Thyroid gland (tissue), 4 donors: ENCODE data around the gene ARHGAP15. TPM values are rescaled to one million over a fixed set of nuclear protein-coding genes. Genes with fewer than 3 reads are reported as not detected.

Experiments
- DNase-seq, 2 donors: peaks; one replicate each; pipeline ENCODE4 v3.0.0-alpha.2; 2019
- H3K27ac ChIP-seq, 3 donors: fragments of 200-600 bp; sonication (generic); 1 replicate in 2 of 3; 2 replicates in 1 of 3; pipeline ENCODE4 v1.5.1; 2016 to 2019; ENCODE audit warnings: mild to moderate bottlenecking in 1 of 3, moderate library complexity in 1 of 3
- H3K27me3 ChIP-seq: fragments of 200-600 bp; sonication (generic); one replicate; pipeline ENCODE4 v1.5.1; 2019
- H3K36me3 ChIP-seq, 2 donors: fragments of 200-600 bp; sonication (generic); one replicate each; pipeline ENCODE4 v1.5.1; 2016 to 2019
- H3K4me1 ChIP-seq, 2 donors: fragments of 200-600 bp; sonication (generic); one replicate each; pipeline ENCODE4 v1.5.1; 2017 to 2019
- H3K4me3 ChIP-seq, 3 donors: fragments of 200-600 bp; sonication (generic); replicated peaks in 1 of 3; 1 replicate in 2 of 3; 2 replicates in 1 of 3; pipeline ENCODE4 v1.5.1; 2016; ENCODE audit warnings: mild to moderate bottlenecking in 1 of 3
- H3K9me3 ChIP-seq: fragments of 200-600 bp; sonication (generic); one replicate; pipeline ENCODE4 v1.5.1; 2017
- POLR2A ChIP-seq, 2 donors: fragments of 450-650 bp; IDR thresholded peaks; one replicate each; pipeline ENCODE4 v1.6.1; 2017; ENCODE audit warnings: antibody characterized with exemption in 2 of 2, mild to moderate bottlenecking in 2 of 2, moderate library complexity in 1 of 2
- WGBS, 2 donors: methylation state at CpG; one replicate each; pipeline ENCODE4 v1.1.5; 2017; 5-methylcytosine and 5-hydroxymethylcytosine counted together
- intact Hi-C: fragments of 100-400 bp; cut with DNase I; formaldehyde crosslinking; loops from one replicate; pipeline ENCODE4 v1.15.1; 2023
- total RNA-seq, 4 donors: library from RNA; depleted of rRNA; stranded (reverse); fragments of >200 nt; gene quantifications; one replicate each; pipeline ENCODE4 v1.2.3, GENCODE V29; 2016
- TF ChIP-seq, protein P1 (sequence below), 6 experiments: fragments of 200-600 bp in 3 of 6; fragments of 450-650 bp in 3 of 6; sonication (generic) in 3 of 6; IDR thresholded peaks; one replicate each; pipeline ENCODE4 v1.5.1; 2016 to 2019; ENCODE audit warnings: antibody characterized with exemption in 6 of 6, mild to moderate bottlenecking in 2 of 6, inconsistent platforms in 1 of 6, moderate library complexity in 1 of 6

ARHGAP15 gene
- total RNA-seq, 4 donors from 2014 or later = 9.8 to 24.4 (median 11.9) TPM

DNA sequence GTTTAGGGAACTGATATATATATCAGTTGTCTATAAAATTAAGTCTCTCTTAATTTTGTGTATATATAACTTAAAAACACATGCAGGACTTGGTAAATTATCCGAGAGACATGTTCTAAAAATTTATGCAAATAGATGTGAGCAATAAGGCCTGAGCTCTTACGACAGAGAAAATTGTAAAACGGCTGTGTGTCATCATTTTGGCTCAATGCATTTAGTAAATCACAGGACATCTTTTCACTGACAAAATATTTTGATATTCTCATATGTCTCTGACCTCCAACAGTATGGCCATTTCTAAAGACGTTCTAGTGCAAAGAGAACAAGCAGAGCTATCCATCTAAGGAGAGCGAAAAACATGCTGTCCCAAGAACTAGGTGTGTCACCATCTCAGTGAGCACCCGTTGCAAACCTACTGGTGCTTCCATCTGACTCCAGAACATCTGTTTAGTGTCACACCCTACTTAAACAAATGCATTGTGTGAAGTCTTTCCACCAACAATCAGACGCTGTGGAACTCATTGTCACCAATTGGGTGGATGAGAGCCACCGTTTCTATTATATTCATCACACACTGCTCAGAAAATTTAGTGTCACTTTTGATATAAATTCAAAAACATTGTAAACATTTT lies 108.0 kb downstream of the ARHGAP15 start:
- DNase-seq = no peak
- 88 to 91% methylated on average over 8 of the region's 8 CpGs for WGBS, 2 donors
- no peaks in the 10 kb centered on the region for H3K36me3 ChIP-seq
- intact Hi-C loops = no loop called here
- no peaks in the 10 kb centered on the region for H3K4me1 ChIP-seq
- H3K27ac ChIP-seq = no peak overlapping the region
- TF ChIP-seq, protein P1, sequence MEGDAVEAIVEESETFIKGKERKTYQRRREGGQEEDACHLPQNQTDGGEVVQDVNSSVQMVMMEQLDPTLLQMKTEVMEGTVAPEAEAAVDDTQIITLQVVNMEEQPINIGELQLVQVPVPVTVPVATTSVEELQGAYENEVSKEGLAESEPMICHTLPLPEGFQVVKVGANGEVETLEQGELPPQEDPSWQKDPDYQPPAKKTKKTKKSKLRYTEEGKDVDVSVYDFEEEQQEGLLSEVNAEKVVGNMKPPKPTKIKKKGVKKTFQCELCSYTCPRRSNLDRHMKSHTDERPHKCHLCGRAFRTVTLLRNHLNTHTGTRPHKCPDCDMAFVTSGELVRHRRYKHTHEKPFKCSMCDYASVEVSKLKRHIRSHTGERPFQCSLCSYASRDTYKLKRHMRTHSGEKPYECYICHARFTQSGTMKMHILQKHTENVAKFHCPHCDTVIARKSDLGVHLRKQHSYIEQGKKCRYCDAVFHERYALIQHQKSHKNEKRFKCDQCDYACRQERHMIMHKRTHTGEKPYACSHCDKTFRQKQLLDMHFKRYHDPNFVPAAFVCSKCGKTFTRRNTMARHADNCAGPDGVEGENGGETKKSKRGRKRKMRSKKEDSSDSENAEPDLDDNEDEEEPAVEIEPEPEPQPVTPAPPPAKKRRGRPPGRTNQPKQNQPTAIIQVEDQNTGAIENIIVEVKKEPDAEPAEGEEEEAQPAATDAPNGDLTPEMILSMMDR (IDR thresholded peaks at IDR 0.05) = no peak
- TF ChIP-seq POLR2A (IDR thresholded peaks at IDR 0.05) = no peak
- H3K27me3 ChIP-seq = no peaks in the 10 kb centered on the region
- no peaks in the 10 kb centered on the region for H3K9me3 ChIP-seq
- no peak overlapping the region for H3K4me3 ChIP-seq

DNA sequence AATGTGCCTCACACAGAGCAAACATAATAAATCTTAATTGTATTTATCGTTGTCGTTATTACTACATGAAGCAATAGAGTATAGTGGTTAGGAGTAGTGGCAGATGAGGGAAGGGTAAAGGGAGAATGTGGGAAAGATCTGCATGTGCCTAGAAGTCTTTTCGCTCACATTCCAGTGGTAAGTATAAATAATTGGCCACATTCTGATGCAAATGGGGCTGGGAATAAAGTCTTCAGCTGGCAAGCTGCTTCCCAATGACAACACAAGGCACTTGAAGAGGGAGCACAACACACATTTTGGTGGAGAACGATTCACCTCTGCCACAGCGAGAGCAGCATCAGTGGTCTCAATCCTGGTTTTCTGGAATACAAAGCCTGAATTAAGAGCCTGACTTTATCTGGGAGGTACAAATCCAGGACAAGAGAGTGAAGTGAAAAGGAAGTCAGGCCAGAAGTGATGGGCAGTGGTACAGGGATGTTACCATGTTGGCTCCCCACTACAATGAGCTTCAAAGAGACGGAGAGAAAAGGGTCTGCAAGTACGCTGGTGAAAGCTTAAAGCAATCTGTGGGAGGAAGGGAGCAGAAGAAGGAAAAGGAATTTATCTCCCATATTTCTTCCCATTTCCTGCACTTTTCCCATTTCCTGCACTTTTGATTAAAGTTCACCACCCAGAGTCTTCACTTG lies 112.3 kb downstream of the ARHGAP15 start:
- no peaks in the 10 kb centered on the region for H3K27me3 ChIP-seq
- WGBS, 2 donors = 80 to 81% methylated on average over 7 of the region's 7 CpGs
- H3K36me3 ChIP-seq = no peaks in the 10 kb centered on the region
- H3K27ac ChIP-seq = no peak overlapping the region
- no peaks in the 10 kb centered on the region for H3K4me1 ChIP-seq
- intact Hi-C loops = no loop called here
- no peak overlapping the region for H3K4me3 ChIP-seq
- H3K9me3 ChIP-seq = no peaks in the 10 kb centered on the region
- DNase-seq = no peak
- no peak for TF ChIP-seq POLR2A (IDR thresholded peaks at IDR 0.05)
- TF ChIP-seq, protein P1 (IDR thresholded peaks at IDR 0.05) = no peak

DNA sequence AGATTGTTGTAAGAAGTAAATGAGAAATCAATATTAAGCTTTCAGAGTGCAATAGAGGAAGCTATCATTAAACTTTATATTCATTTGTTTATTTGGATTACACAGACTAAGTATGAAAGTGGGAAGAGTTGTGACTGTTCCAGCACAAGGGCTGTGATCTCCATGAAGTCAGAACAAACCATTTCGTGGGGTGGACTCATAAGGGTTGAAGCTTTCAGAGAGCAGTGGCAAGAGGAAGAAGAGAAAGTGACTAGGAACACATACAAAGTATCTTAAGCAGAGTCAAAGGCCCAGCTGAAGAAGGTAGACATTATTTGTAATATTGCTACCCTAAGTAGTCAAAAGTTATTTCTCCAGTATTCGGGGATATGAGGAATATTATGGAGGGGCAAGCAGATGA lies 117.0 kb downstream of the ARHGAP15 start:
- no peak overlapping the region for H3K4me3 ChIP-seq
- no peak for DNase-seq
- intact Hi-C loops = no loop called here
- H3K36me3 ChIP-seq = no peaks in the 10 kb centered on the region
- no peak overlapping the region for H3K27ac ChIP-seq
- WGBS, 2 donors = 74 to 79% methylated on average over 2 of the region's 2 CpGs
- no peaks in the 10 kb centered on the region for H3K4me1 ChIP-seq
- TF ChIP-seq POLR2A (IDR thresholded peaks at IDR 0.05) = no peak
- TF ChIP-seq, protein P1 (IDR thresholded peaks at IDR 0.05) = no peak
- H3K27me3 ChIP-seq = no peaks in the 10 kb centered on the region
- no peaks in the 10 kb centered on the region for H3K9me3 ChIP-seq

DNA sequence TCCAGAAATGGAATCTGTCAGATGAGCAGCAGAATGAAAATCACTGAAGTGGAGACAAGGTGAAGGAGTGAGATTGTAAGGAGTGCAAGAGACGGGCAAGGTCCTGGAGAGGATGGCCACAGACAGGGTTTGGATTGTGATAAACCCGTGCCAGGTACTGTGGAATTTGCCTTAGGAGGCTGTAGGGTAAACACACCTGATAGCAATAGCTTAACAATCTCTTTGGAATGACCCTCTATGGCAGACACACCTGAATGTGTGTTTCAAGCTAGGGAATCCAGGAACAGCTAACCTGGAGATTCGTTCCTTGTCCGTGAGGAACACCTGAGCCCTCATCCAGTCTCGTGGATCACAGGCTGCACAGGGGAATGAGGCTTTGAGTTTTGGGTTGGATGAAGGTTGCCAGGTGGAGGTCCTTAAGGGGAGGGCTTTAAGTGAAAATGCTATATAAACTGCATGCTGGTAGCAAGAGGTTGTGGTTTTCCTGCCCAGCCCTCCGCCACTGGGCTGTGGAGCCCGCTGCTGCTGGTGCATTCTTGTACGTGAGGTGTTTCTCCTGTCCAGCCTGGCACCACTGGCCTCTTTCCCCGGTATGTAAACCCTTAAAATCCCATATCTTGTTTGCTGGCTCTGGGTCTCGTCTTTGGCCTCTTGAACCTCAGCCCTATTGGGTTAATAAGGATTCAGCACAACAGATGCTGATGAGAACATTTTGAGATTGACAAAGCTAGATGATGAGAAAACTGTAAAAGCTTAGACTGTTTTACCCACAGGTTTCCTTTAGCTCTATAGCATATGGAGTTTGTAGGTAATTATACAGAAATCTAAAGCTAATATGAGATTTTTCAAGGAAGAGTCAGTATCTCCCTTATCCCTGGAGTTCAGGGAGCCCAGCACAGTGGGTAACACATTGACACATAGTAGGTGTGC lies 117.9 kb downstream of the ARHGAP15 start:
- no peak for TF ChIP-seq POLR2A (IDR thresholded peaks at IDR 0.05)
- TF ChIP-seq, protein P1 (IDR thresholded peaks at IDR 0.05) = no peak
- H3K27ac ChIP-seq = no peak overlapping the region
- 84 to 91% methylated on average over 10 of the region's 10 CpGs for WGBS, 2 donors
- H3K4me1 ChIP-seq = no peaks in the 10 kb centered on the region
- DNase-seq = no peak
- H3K36me3 ChIP-seq = no peaks in the 10 kb centered on the region
- no peak overlapping the region for H3K4me3 ChIP-seq
- no peaks in the 10 kb centered on the region for H3K27me3 ChIP-seq
- H3K9me3 ChIP-seq = no peaks in the 10 kb centered on the region
- intact Hi-C loops = no loop called here
